ENCODE measurements around the gene MYLIP. TPM values are rescaled to one million over a fixed set of nuclear protein-coding genes. Genes with fewer than 3 reads are reported as not detected.

Gene MYLIP
- total and polyA plus RNA-seq, 8 donors = 2.3 to 43.1 (median 13.7) TPM

- intact Hi-C loops (cut with DNase I; ENCODE audit: low total_unique reads) = no loop called here
- H3K27me3 ChIP-seq = no peaks in the 10 kb centered on the region
- WGBS, 5 donors = 77 to 87% (median 84%) methylated on average over 18 to 19 of the region's 19 CpGs
- H3K9me3 ChIP-seq = no peaks in the 10 kb centered on the region
- no peak overlapping the region for H3K4me3 ChIP-seq
- TF ChIP-seq POLR2AphosphoS5 (IDR thresholded peaks at IDR 0.05) (no peak), CTCF (IDR thresholded peaks at IDR 0.05) (no peak), POLR2A (IDR thresholded peaks at IDR 0.05) (no peak), EP300 (IDR thresholded peaks at IDR 0.05) (no peak)
- no peak overlapping the region for H3K27ac ChIP-seq
- H3K36me3 ChIP-seq = no peaks in the 10 kb centered on the region
- DNase-seq = no peak
- H3K4me1 ChIP-seq = peaks cover 6 to 14% (median 10%) of the 10 kb centered on the region in 4 donors
These were observed 68.2 kb downstream of the MYLIP start for GRCh38 chr6:16196984-16197546.

Small RNAs within 50 kb of the gene (small RNA-seq; reads per million reads assigned to genes)
- gene MIR4639 = 0 to 0.30 (median 0) reads per million in 4 donors

Other genes with a start within 250 kb of the MYLIP start
- 10 to 100 TPM in 3 of 5 donors, 1 to 10 TPM in 2; 9.8 to 32.7 (median 11.9) TPM for gene GMPR, start 109.5 kb downstream of the MYLIP start, total RNA-seq
- 10 to 100 TPM; 24.5 to 46.3 (median 30.1) TPM for gene GMPR, start 109.5 kb downstream of the MYLIP start, polyA plus RNA-seq